Measurements from ENCODE around the gene GBP1. TPM values are rescaled to one million over a fixed set of nuclear protein-coding genes. Genes with fewer than 3 reads are reported as not detected.
"Not testable (repeated sequence)": the region's sequence is repeated elsewhere in the genome, so short reads cannot be mapped to it uniquely, and the experiment has no call there.

Gene GBP1
- total and polyA plus RNA-seq, 2 experiments from 2014 or later = 19.2 to 25.2 TPM

GRCh38 chr1:89081005-89081404 lies 16.0 kb upstream of the GBP1 start:
- H3F3A ChIP-seq (ENCODE audit: insufficient read depth) = no peaks in the 10 kb centered on the region
- TF ChIP-seq EZH2 (IDR thresholded peaks at IDR 0.05; ENCODE audit: insufficient read depth, poor library complexity, severe bottlenecking) (no peak), EZH2phosphoT487 (IDR thresholded peaks at IDR 0.05; ENCODE audit: insufficient read depth, low read depth) (no peak)
- H3K36me3 ChIP-seq (ENCODE audit: low read depth) = no peaks in the 10 kb centered on the region
- H3K9me3 ChIP-seq (ENCODE audit: low read depth) = no peaks in the 10 kb centered on the region
- in situ Hi-C loops (cut with MboI) = no loop called here
- H3K4me2 ChIP-seq (ENCODE audit: unreplicated experiment) = no peak overlapping the region
- no peak overlapping the region for H3K4me3 ChIP-seq
- H3K27ac ChIP-seq = no peak overlapping the region
- no peaks in the 10 kb centered on the region for H3K27me3 ChIP-seq (replicated peaks; ENCODE audit: insufficient read depth)
- no peaks in the 10 kb centered on the region for H3K4me1 ChIP-seq (ENCODE audit: insufficient read depth)
- H4K20me1 ChIP-seq (ENCODE audit: insufficient read depth) = no peaks in the 10 kb centered on the region
- DNase-seq = no peak
- H3K9me2 ChIP-seq (ENCODE audit: insufficient read depth) = no peaks in the 10 kb centered on the region
- WGBS, 2 experiments (ENCODE audit: low coverage in 1 of 2, low lambda C conversion rate in 2 of 2, missing lambda C conversion rate in 2 of 2) = 52 to 54% methylated on average over 3 of the region's 3 CpGs
- H2AFZ ChIP-seq = no peak overlapping the region
- H3K9ac ChIP-seq = no peak overlapping the region
- H3K79me2 ChIP-seq (ENCODE audit: insufficient read depth) = no peaks in the 10 kb centered on the region

GRCh38 chr1:89080068-89080467 lies 15.1 kb upstream of the GBP1 start:
- H3K9me2 ChIP-seq (ENCODE audit: insufficient read depth); H3K4me1 ChIP-seq (ENCODE audit: insufficient read depth); H3K36me3 ChIP-seq (ENCODE audit: low read depth); H4K20me1 ChIP-seq (ENCODE audit: insufficient read depth); H3K27me3 ChIP-seq (replicated peaks; ENCODE audit: insufficient read depth); H3F3A ChIP-seq (ENCODE audit: insufficient read depth); H2AFZ ChIP-seq; H3K9me3 ChIP-seq (ENCODE audit: low read depth); H3K4me2 ChIP-seq (ENCODE audit: unreplicated experiment); H3K9ac ChIP-seq; DNase-seq; in situ Hi-C loops (cut with MboI); H3K79me2 ChIP-seq (ENCODE audit: insufficient read depth); H3K4me3 ChIP-seq; H3K27ac ChIP-seq: not testable (repeated sequence)
- WGBS, 2 experiments (ENCODE audit: low coverage in 1 of 2, low lambda C conversion rate in 2 of 2, missing lambda C conversion rate in 2 of 2) = 66 to 74% methylated on average over 7 of the region's 7 CpGs

- H3K4me2 ChIP-seq (ENCODE audit: unreplicated experiment); H4K20me1 ChIP-seq (ENCODE audit: insufficient read depth); in situ Hi-C loops (cut with MboI); H3K4me3 ChIP-seq; H3K27me3 ChIP-seq (replicated peaks; ENCODE audit: insufficient read depth); H3K9me2 ChIP-seq (ENCODE audit: insufficient read depth); H3K4me1 ChIP-seq (ENCODE audit: insufficient read depth); DNase-seq; H3K36me3 ChIP-seq (ENCODE audit: low read depth); H3K27ac ChIP-seq; H3K79me2 ChIP-seq (ENCODE audit: insufficient read depth); H3F3A ChIP-seq (ENCODE audit: insufficient read depth); H2AFZ ChIP-seq; H3K9me3 ChIP-seq (ENCODE audit: low read depth); H3K9ac ChIP-seq: not testable (repeated sequence)
- WGBS, 2 experiments (ENCODE audit: low coverage in 1 of 2, low lambda C conversion rate in 2 of 2, missing lambda C conversion rate in 2 of 2) = 71 to 75% methylated on average over 8 of the region's 8 CpGs
Measured at GRCh38 chr1:89072466-89073065, 7.6 kb upstream of the GBP1 start.

- H4K20me1 ChIP-seq (ENCODE audit: insufficient read depth) = no peaks in the 10 kb centered on the region
- H3F3A ChIP-seq (ENCODE audit: insufficient read depth) = 0 out of 2 replicates have a peak, but pooled peaks cover 1% of the 10 kb centered on the region
- WGBS, 2 experiments (ENCODE audit: low coverage in 1 of 2, low lambda C conversion rate in 2 of 2, missing lambda C conversion rate in 2 of 2) = 57 to 68% methylated on average over 1 of the region's 1 CpG
- H3K9me3 ChIP-seq (ENCODE audit: low read depth) = no peaks in the 10 kb centered on the region
- DNase-seq = peak; percentile 17
- H3K9ac ChIP-seq = no peak overlapping the region; the same call in 1 of the 2 replicates
- H3K9me2 ChIP-seq (ENCODE audit: insufficient read depth) = no peaks in the 10 kb centered on the region
- no peak overlapping the region for H3K27ac ChIP-seq
- no peaks in the 10 kb centered on the region for H3K27me3 ChIP-seq (replicated peaks; ENCODE audit: insufficient read depth)
- peaks cover 12% of the 10 kb centered on the region; the same call in 1 of the 2 replicates for H3K4me1 ChIP-seq (ENCODE audit: insufficient read depth)
- H2AFZ ChIP-seq = peak overlapping the region; percentile 97
- no peaks in the 10 kb centered on the region for H3K36me3 ChIP-seq (ENCODE audit: low read depth)
- in situ Hi-C loops (cut with MboI) = no loop called here
- peak overlapping the region; percentile 94 for H3K4me2 ChIP-seq (ENCODE audit: unreplicated experiment)
- H3K79me2 ChIP-seq (ENCODE audit: insufficient read depth) = no peaks in the 10 kb centered on the region
- H3K4me3 ChIP-seq = peak overlapping the region; percentile 71
- no peak for TF ChIP-seq EZH2phosphoT487 (IDR thresholded peaks at IDR 0.05; ENCODE audit: insufficient read depth, low read depth)
- no peak for TF ChIP-seq EZH2 (IDR thresholded peaks at IDR 0.05; ENCODE audit: insufficient read depth, poor library complexity, severe bottlenecking)
Measured at GRCh38 chr1:89070509-89070908, 5.5 kb upstream of the GBP1 start.

GRCh38 chr1:89069951-89070350 lies 4.9 kb upstream of the GBP1 start:
- no peaks in the 10 kb centered on the region for H4K20me1 ChIP-seq (ENCODE audit: insufficient read depth)
- no peaks in the 10 kb centered on the region for H3K27me3 ChIP-seq (replicated peaks; ENCODE audit: insufficient read depth)
- no peaks in the 10 kb centered on the region for H3K9me2 ChIP-seq (ENCODE audit: insufficient read depth)
- H3K36me3 ChIP-seq (ENCODE audit: low read depth) = no peaks in the 10 kb centered on the region
- no peaks in the 10 kb centered on the region for H3K9me3 ChIP-seq (ENCODE audit: low read depth)
- H3K27ac ChIP-seq = no peak overlapping the region
- H3K4me1 ChIP-seq (ENCODE audit: insufficient read depth) = peaks cover 14% of the 10 kb centered on the region; the same call in 1 of the 2 replicates
- H3K4me3 ChIP-seq = peak overlapping the region; percentile 71
- peak overlapping the region; percentile 94 for H3K4me2 ChIP-seq (ENCODE audit: unreplicated experiment)
- peak; percentile 41 for DNase-seq
- H3K9ac ChIP-seq = peak overlapping the region; percentile 65
- in situ Hi-C loops (cut with MboI) = no loop called here
- WGBS, 2 experiments (ENCODE audit: low coverage in 1 of 2, low lambda C conversion rate in 2 of 2, missing lambda C conversion rate in 2 of 2) = 26 to 27% methylated on average over 2 of the region's 2 CpGs
- peak overlapping the region; percentile 97 for H2AFZ ChIP-seq
- H3K79me2 ChIP-seq (ENCODE audit: insufficient read depth) = no peaks in the 10 kb centered on the region
- peaks cover 7% of the 10 kb centered on the region for H3F3A ChIP-seq (ENCODE audit: insufficient read depth)
- TF ChIP-seq EZH2 (IDR thresholded peaks at IDR 0.05; ENCODE audit: insufficient read depth, poor library complexity, severe bottlenecking) (no peak), EZH2phosphoT487 (IDR thresholded peaks at IDR 0.05; ENCODE audit: insufficient read depth, low read depth) (no peak)
